Measurements from ENCODE around the gene CCDC137. TPM values are rescaled to one million over a fixed set of nuclear protein-coding genes. Genes with fewer than 3 reads are reported as not detected.

The CCDC137 gene
- 61.3 to 77.1 TPM (median 65.9 TPM) in 5 replicates for total RNA-seq (2022; extraction: Qiagen RNA extraction; ENCODE audit: low read depth)

GRCh38 chr17:81666342-81667191 lies at the start of gene CCDC137, which contains the start of gene OXLD1:
Gene CCDC137 (plus strand): TSS chr17:81666737. CDS start chr17:81666767, 30 bp downstream.
Gene OXLD1 (minus strand): TSS chr17:81666605. CDS start chr17:81666577, 28 bp downstream.

GRCh38 chr17:81636505-81637288 lies 29.8 kb upstream of the CCDC137 start, which contains the start of the genes NPLOC4 and TSPAN10:
Gene NPLOC4 (minus strand): TSS chr17:81637112. CDS start chr17:81636930, 182 bp downstream.
Gene TSPAN10 (plus strand): TSS chr17:81637196. CDS start chr17:81642413, 5,217 bp downstream.

GRCh38 chr17:81656118-81656743 lies 10.3 kb upstream of the CCDC137 start, which contains the start of gene PDE6G:
Gene PDE6G (minus strand): TSS chr17:81656542. CDS start chr17:81653305, 3,237 bp downstream.

GRCh38 chr17:81683584-81684441 lies 17.3 kb downstream of the CCDC137 start, which contains the start of the genes ARL16 and HGS:
Gene ARL16 (minus strand): TSS chr17:81683797. CDS start chr17:81683753, 44 bp downstream.
Gene HGS (plus strand): TSS chr17:81684011. CDS start chr17:81684067, 56 bp downstream.

GRCh38 chr17:81702934-81703746 lies 36.6 kb downstream of the CCDC137 start, which contains the start of gene MRPL12:
Gene MRPL12 (plus strand): TSS chr17:81703367. CDS start chr17:81703502, 135 bp downstream.

GRCh38 chr17:81711814-81712467 lies 45.4 kb downstream of the CCDC137 start, which contains the start of gene SLC25A10:
Gene SLC25A10 (plus strand): TSS chr17:81712284. CDS start chr17:81712427, 143 bp downstream.

Other genes starting within 250 kb of the CCDC137 start
- gene ACTG1, start 153.9 kb upstream of the CCDC137 start, total RNA-seq (2022; extraction: Qiagen RNA extraction; ENCODE audit: low read depth) = 4,839 to 6,943 TPM (median 5,456 TPM) in 5 replicates
- 0.61 to 2.0 TPM (median 0.89 TPM) in 5 replicates for gene FSCN2, start 138.4 kb upstream of the CCDC137 start, total RNA-seq (2022; extraction: Qiagen RNA extraction; ENCODE audit: low read depth)
- gene FAAP100, start 114.4 kb upstream of the CCDC137 start, total RNA-seq (2022; extraction: Qiagen RNA extraction; ENCODE audit: low read depth) = 18.0 to 28.3 TPM (median 23.3 TPM) in 5 replicates
- 95.7 to 107 TPM (median 106 TPM) in 5 replicates for gene NPLOC4, start 29.6 kb upstream of the CCDC137 start, total RNA-seq (2022; extraction: Qiagen RNA extraction; ENCODE audit: low read depth)
- gene TSPAN10, start 29.5 kb upstream of the CCDC137 start, total RNA-seq (2022; extraction: Qiagen RNA extraction; ENCODE audit: low read depth) = 4.5 to 7.3 TPM (median 5.4 TPM) in 5 replicates
- 1.6 to 2.5 TPM (median 1.7 TPM) in 5 replicates for gene PDE6G, start 10.2 kb upstream of the CCDC137 start, total RNA-seq (2022; extraction: Qiagen RNA extraction; ENCODE audit: low read depth)
- 33.1 to 63.0 TPM (median 59.1 TPM) in 5 replicates for gene OXLD1, start 132 bp upstream of the CCDC137 start, total RNA-seq (2022; extraction: Qiagen RNA extraction; ENCODE audit: low read depth)
- 50.3 to 54.8 TPM (median 53.2 TPM) in 5 replicates for gene ARL16, start 17.1 kb downstream of the CCDC137 start, total RNA-seq (2022; extraction: Qiagen RNA extraction; ENCODE audit: low read depth)
- gene HGS, start 17.3 kb downstream of the CCDC137 start, total RNA-seq (2022; extraction: Qiagen RNA extraction; ENCODE audit: low read depth) = 155 to 217 TPM (median 201 TPM) in 5 replicates
- 216 to 324 TPM (median 299 TPM) in 5 replicates for gene MRPL12, start 36.6 kb downstream of the CCDC137 start, total RNA-seq (2022; extraction: Qiagen RNA extraction; ENCODE audit: low read depth)
- 29.1 to 45.9 TPM (median 40.7 TPM) in 5 replicates for gene SLC25A10, start 45.5 kb downstream of the CCDC137 start, total RNA-seq (2022; extraction: Qiagen RNA extraction; ENCODE audit: low read depth)
- gene GCGR, start 137.4 kb downstream of the CCDC137 start, total RNA-seq (2022; extraction: Qiagen RNA extraction; ENCODE audit: low read depth) = 0.22 to 0.65 TPM (median 0.28 TPM) in 5 replicates
- gene MCRIP1, start 166.6 kb downstream of the CCDC137 start, total RNA-seq (2022; extraction: Qiagen RNA extraction; ENCODE audit: low read depth) = 78.9 to 105 TPM (median 92.0 TPM) in 5 replicates
- gene PPP1R27, start 168.3 kb downstream of the CCDC137 start, total RNA-seq (2022; extraction: Qiagen RNA extraction; ENCODE audit: low read depth) = 0.18 to 0.40 TPM in 2 of 5 replicates, not detected in the others
- 726 to 785 TPM (median 751 TPM) in 5 replicates for gene P4HB, start 193.8 kb downstream of the CCDC137 start, total RNA-seq (2022; extraction: Qiagen RNA extraction; ENCODE audit: low read depth)
- gene ARHGDIA, start 204.6 kb downstream of the CCDC137 start, total RNA-seq (2022; extraction: Qiagen RNA extraction; ENCODE audit: low read depth) = 578 to 637 TPM (median 592 TPM) in 5 replicates
- gene ALYREF, start 224.8 kb downstream of the CCDC137 start, total RNA-seq (2022; extraction: Qiagen RNA extraction; ENCODE audit: low read depth) = 166 to 254 TPM (median 246 TPM) in 5 replicates
- 192 to 295 TPM (median 277 TPM) in 5 replicates for gene ANAPC11, start 225.0 kb downstream of the CCDC137 start, total RNA-seq (2022; extraction: Qiagen RNA extraction; ENCODE audit: low read depth)
- gene NPB, start 235.5 kb downstream of the CCDC137 start, total RNA-seq (2022; extraction: Qiagen RNA extraction; ENCODE audit: low read depth) = 0.16 to 1.0 TPM (median 0.59 TPM) in 5 replicates
- gene PCYT2, start 244.7 kb downstream of the CCDC137 start, total RNA-seq (2022; extraction: Qiagen RNA extraction; ENCODE audit: low read depth) = 13.1 to 16.7 TPM (median 15.8 TPM) in 5 replicates